GM12864 (cell line): ENCODE results near the gene TPRN.

Source experiments
- DNase-seq: peaks from one replicate; pipeline ENCODE4 v3.0.0-alpha.2; 2011; ENCODE audit warnings: low read depth
- H3K4me3 ChIP-seq: 2 replicates; pipeline ENCODE4 v1.5.1; 2011; ENCODE audit warnings: mild to moderate bottlenecking, low read depth, low read length, control low read depth
- CTCF ChIP-seq: IDR thresholded peaks from 2 replicates; pipeline ENCODE4 v1.5.1; 2011; ENCODE audit warnings: low read depth, mild to moderate bottlenecking, moderate library complexity, low read length, control low read depth, inconsistent platforms; ENCODE audit errors: missing control alignments

Gene TPRN

GRCh38 chr9:137200311-137201204, at the start of gene TPRN:
Gene TPRN, minus strand, starts transcription at chr9:137200741. Its CDS starts 30 bp downstream, at chr9:137200711.
- TF ChIP-seq CTCF = no peak
- DNase-seq = peak; percentile 98

GRCh38 chr9:137247916-137248175, 47.3 kb upstream of the TPRN start:
- no peak overlapping the region for H3K4me3 ChIP-seq
- DNase-seq = no peak
- TF ChIP-seq CTCF = no peak

More at GRCh38 chr9:137200311-137201204, at the start of gene TPRN:
- H3K4me3 ChIP-seq = peak within 1 kb of the TSS; percentile 67

GRCh38 chr9:137247135-137247915, 46.8 kb upstream of the TPRN start:
- H3K4me3 ChIP-seq = no peak overlapping the region
- TF ChIP-seq CTCF = no peak
- DNase-seq = no peak

- no peak overlapping the region for H3K4me3 ChIP-seq
- DNase-seq = no peak
These were observed 45.2 kb upstream of the TPRN start for GRCh38 chr9:137245450-137246421.

GRCh38 chr9:137244486-137245449, 44.2 kb upstream of the TPRN start:
- no peak for TF ChIP-seq CTCF
- H3K4me3 ChIP-seq = no peak overlapping the region
- no peak for DNase-seq

More at GRCh38 chr9:137245450-137246421, 45.2 kb upstream of the TPRN start:
- no peak for TF ChIP-seq CTCF
